GM12891 (cell line): ENCODE results near the gene ST3GAL4.

Experiments
- POLR2A ChIP-seq: IDR thresholded peaks from 2 replicates; pipeline ENCODE4 v1.6.1; 2011; ENCODE audit warnings: low read depth, low read length, control low read depth
- TAF1 ChIP-seq: IDR thresholded peaks from 2 replicates; pipeline ENCODE4 v1.6.1; 2011; ENCODE audit warnings: low read depth, low read length, control low read depth

- TF ChIP-seq POLR2A, result no peak
- no peak for TF ChIP-seq TAF1
Measured at GRCh38 chr11:126387857-126388256, 32.4 kb downstream of the ST3GAL4 start.
